OCI-LY7 (cell line): ENCODE results near the gene CNTN4.

Source experiments
- EZH2phosphoT487 ChIP-seq: fragments of 200-600 bp; sonication (generic); IDR thresholded peaks from 2 replicates; pipeline ENCODE4 v1.6.1; 2018; ENCODE audit warnings: low read depth, borderline replicate concordance, mild to moderate bottlenecking, mixed run types, antibody characterized with exemption, low read length, moderate library complexity, mixed read lengths
- TF ChIP-seq, protein P1 (sequence below): fragments of 200-600 bp; sonication (generic); conservative IDR thresholded peaks from 2 replicates; pipeline ENCODE4 v1.5.1; 2014; ENCODE audit warnings: mild to moderate bottlenecking, antibody characterized with exemption, low read length, moderate library complexity, mixed read lengths

- TF ChIP-seq EZH2phosphoT487: no peak
- TF ChIP-seq, protein P1, sequence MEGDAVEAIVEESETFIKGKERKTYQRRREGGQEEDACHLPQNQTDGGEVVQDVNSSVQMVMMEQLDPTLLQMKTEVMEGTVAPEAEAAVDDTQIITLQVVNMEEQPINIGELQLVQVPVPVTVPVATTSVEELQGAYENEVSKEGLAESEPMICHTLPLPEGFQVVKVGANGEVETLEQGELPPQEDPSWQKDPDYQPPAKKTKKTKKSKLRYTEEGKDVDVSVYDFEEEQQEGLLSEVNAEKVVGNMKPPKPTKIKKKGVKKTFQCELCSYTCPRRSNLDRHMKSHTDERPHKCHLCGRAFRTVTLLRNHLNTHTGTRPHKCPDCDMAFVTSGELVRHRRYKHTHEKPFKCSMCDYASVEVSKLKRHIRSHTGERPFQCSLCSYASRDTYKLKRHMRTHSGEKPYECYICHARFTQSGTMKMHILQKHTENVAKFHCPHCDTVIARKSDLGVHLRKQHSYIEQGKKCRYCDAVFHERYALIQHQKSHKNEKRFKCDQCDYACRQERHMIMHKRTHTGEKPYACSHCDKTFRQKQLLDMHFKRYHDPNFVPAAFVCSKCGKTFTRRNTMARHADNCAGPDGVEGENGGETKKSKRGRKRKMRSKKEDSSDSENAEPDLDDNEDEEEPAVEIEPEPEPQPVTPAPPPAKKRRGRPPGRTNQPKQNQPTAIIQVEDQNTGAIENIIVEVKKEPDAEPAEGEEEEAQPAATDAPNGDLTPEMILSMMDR: no peak
Measured at GRCh38 chr3:2154621-2155020, 56.0 kb downstream of the CNTN4 start.
